Neural cell (in vitro differentiated cells): ENCODE measurements around the gene USH1C. TPM values are rescaled to one million over a fixed set of nuclear protein-coding genes. Genes with fewer than 3 reads are reported as not detected.

Source experiments
- H2AFZ ChIP-seq: fragments of 200-600, 300-800 bp; sonication (generic), shearing (Covaris generic); 2 replicates; pipeline ENCODE4 v1.6.0; 2014; ENCODE audit warnings: low read depth, mild to moderate bottlenecking, antibody characterized with exemption, low read length, moderate library complexity
- H3F3A ChIP-seq: fragments of 200-600 bp; shearing (Covaris generic); 2 replicates; pipeline ENCODE4 v1.6.1; 2016; ENCODE audit warnings: mild to moderate bottlenecking, moderate library complexity, mixed read lengths, antibody characterized with exemption, low read length; ENCODE audit not compliant: insufficient read depth, poor library complexity, severe bottlenecking
- H3K27ac ChIP-seq: fragments of 200-600, 300-800 bp; sonication (generic), shearing (Covaris generic); 2 replicates; pipeline ENCODE4 v1.5.1; 2014; ENCODE audit warnings: mild to moderate bottlenecking, low read length, moderate library complexity
- H3K27me3 ChIP-seq: fragments of 300-800, 200-600 bp; sonication (generic), shearing (Covaris generic); 2 replicates; pipeline ENCODE4 v1.6.0; 2014; ENCODE audit warnings: mild to moderate bottlenecking, low read depth, low read length, moderate library complexity; ENCODE audit not compliant: insufficient read depth
- H3K36me3 ChIP-seq: fragments of 300-800, 200-600 bp; sonication (generic), shearing (Covaris generic); 2 replicates; pipeline ENCODE4 v1.5.1; 2014; ENCODE audit warnings: mild to moderate bottlenecking, antibody characterized with exemption, low read length, moderate library complexity; ENCODE audit not compliant: insufficient read depth
- H3K4me2 ChIP-seq: fragments of 300-800, 200-600 bp; sonication (generic), shearing (Covaris generic); 2 replicates; pipeline ENCODE4 v1.6.0; 2014; ENCODE audit warnings: mild to moderate bottlenecking, low read length
- H3K4me3 ChIP-seq: fragments of 300-800, 200-600 bp; sonication (generic), shearing (Covaris generic); 2 replicates; pipeline ENCODE4 v1.5.1; 2014; ENCODE audit warnings: mild to moderate bottlenecking, low read length, moderate library complexity
- H3K79me2 ChIP-seq: fragments of 200-600 bp; shearing (Covaris generic); replicated peaks from 2 replicates; pipeline ENCODE4 v1.6.0; 2014; ENCODE audit warnings: mild to moderate bottlenecking, low read length, moderate library complexity; ENCODE audit not compliant: insufficient read depth
- H3K9ac ChIP-seq: fragments of 300-800, 200-600 bp; sonication (generic), shearing (Covaris generic); 2 replicates; pipeline ENCODE4 v1.6.1; 2016; ENCODE audit warnings: mild to moderate bottlenecking, low read length, mixed read lengths
- H3K9me2 ChIP-seq: fragments of 200-600 bp; shearing (Covaris generic); 2 replicates; pipeline ENCODE4 v1.6.1; 2016; ENCODE audit warnings: mild to moderate bottlenecking, low read length, mixed read lengths; ENCODE audit not compliant: insufficient read depth
- H3K9me3 ChIP-seq: fragments of 200-600, 300-800 bp; sonication (generic), shearing (Covaris generic); 2 replicates; pipeline ENCODE4 v1.6.1; 2016; ENCODE audit warnings: mild to moderate bottlenecking, mixed run types, low read length, moderate library complexity, mixed read lengths
- H4K20me1 ChIP-seq: fragments of 200-600 bp; shearing (Covaris generic); 2 replicates; pipeline ENCODE4 v1.6.1; 2016; ENCODE audit warnings: mild to moderate bottlenecking, mixed run types; ENCODE audit not compliant: insufficient read depth
- EP300 ChIP-seq: fragments of 450-650 bp; conservative IDR thresholded peaks from 2 replicates; pipeline ENCODE4 v1.6.1; 2014; ENCODE audit warnings: antibody characterized with exemption, mild to moderate bottlenecking, moderate library complexity; ENCODE audit not compliant: poor library complexity, severe bottlenecking
- EZH2 ChIP-seq: fragments of 200-600, 300-800 bp; shearing (Covaris generic), sonication (generic); IDR thresholded peaks from 2 replicates; pipeline ENCODE4 v1.6.1; 2014; ENCODE audit warnings: antibody characterized with exemption, low read length, borderline replicate concordance, mild to moderate bottlenecking; ENCODE audit not compliant: insufficient read depth, poor library complexity, severe bottlenecking
- MXI1 ChIP-seq: fragments of 450-650 bp; conservative IDR thresholded peaks from 2 replicates; pipeline ENCODE4 v1.6.1; 2014; ENCODE audit warnings: antibody characterized with exemption, mild to moderate bottlenecking; ENCODE audit not compliant: poor library complexity, severe bottlenecking
- POLR2AphosphoS5 ChIP-seq: IDR thresholded peaks from 2 replicates; pipeline ENCODE4 v1.6.1; 2012
- RAD21 ChIP-seq: fragments of 450-650 bp; conservative IDR thresholded peaks from 2 replicates; pipeline ENCODE4 v1.6.1; 2014; ENCODE audit warnings: antibody characterized with exemption, mild to moderate bottlenecking, moderate library complexity
- SMC3 ChIP-seq: fragments of 450-650 bp; conservative IDR thresholded peaks from 2 replicates; pipeline ENCODE4 v1.6.1; 2014; ENCODE audit warnings: antibody characterized with exemption, mild to moderate bottlenecking, moderate library complexity; ENCODE audit not compliant: poor library complexity
- TAF1 ChIP-seq: IDR thresholded peaks from 2 replicates; pipeline ENCODE4 v1.6.1; 2012; ENCODE audit warnings: low read depth
- polyA plus RNA-seq: library from polyadenylated mRNA; depleted of rRNA; stranded (reverse); fragments of >200 nt; gene quantifications from 2 replicates; pipeline ENCODE4 v1.2.3, GENCODE V29; 2014
- TF ChIP-seq, protein P1 (sequence below): IDR thresholded peaks from 2 replicates; pipeline ENCODE4 v1.6.1; 2012; ENCODE audit warnings: borderline replicate concordance
- TF ChIP-seq, protein P2 (sequence below): fragments of 450-650 bp; IDR thresholded peaks from 2 replicates; pipeline ENCODE4 v1.5.1; 2014; ENCODE audit warnings: antibody characterized with exemption, mild to moderate bottlenecking, moderate library complexity; ENCODE audit not compliant: poor library complexity, severe bottlenecking

USH1C gene
- polyA plus RNA-seq, 1 donor from 2014 or later: 0.67 TPM

DNA sequence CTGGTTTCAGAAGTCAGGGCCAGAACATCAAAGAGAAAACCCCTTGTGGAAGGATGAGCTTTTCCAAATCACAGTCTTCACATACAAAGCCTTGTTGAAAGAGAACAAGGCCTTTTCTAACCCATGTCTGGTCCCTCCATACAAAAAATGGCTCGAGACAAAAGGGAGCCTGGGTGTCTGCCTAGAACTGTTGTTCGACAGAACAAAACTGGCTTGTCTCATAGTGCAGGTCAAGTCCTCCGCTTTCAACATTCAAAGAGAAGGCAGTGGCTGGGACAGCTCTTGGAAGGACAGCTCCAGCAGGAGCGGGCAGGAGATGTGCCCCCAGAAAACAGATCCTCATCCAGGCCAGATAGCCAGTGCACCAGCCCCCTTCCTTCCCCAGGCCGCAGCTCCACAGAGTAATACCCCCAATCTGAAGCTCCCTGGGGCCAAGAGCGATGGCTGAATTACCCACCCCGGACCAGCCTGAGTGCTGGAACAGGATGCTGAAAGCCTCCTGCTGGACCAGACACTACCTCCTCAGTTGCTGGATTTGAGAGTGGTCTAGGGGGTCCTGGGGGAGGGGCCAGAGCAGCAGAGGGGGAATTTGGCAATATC is 27.6 kb downstream of the USH1C start:
- Histone ChIP-seq H3K9ac (no peak overlapping the region), H3F3A (no peaks in the 10 kb centered on the region), H3K27me3 (no peaks in the 10 kb centered on the region), H3K9me2 (no peaks in the 10 kb centered on the region), H4K20me1 (no peaks in the 10 kb centered on the region), H3K36me3 (no peaks in the 10 kb centered on the region), H3K9me3 (no peaks in the 10 kb centered on the region), H3K27ac (no peak overlapping the region), H3K79me2 (no peaks in the 10 kb centered on the region), H3K4me2 (no peak overlapping the region), H3K4me3 (no peak overlapping the region), H2AFZ (no peak overlapping the region)
- TF ChIP-seq TAF1 (no peak), MXI1 (no peak), EP300 (no peak), SMC3 (no peak), RAD21 (no peak), POLR2AphosphoS5 (no peak), EZH2 (no peak)
- TF ChIP-seq, protein P1, sequence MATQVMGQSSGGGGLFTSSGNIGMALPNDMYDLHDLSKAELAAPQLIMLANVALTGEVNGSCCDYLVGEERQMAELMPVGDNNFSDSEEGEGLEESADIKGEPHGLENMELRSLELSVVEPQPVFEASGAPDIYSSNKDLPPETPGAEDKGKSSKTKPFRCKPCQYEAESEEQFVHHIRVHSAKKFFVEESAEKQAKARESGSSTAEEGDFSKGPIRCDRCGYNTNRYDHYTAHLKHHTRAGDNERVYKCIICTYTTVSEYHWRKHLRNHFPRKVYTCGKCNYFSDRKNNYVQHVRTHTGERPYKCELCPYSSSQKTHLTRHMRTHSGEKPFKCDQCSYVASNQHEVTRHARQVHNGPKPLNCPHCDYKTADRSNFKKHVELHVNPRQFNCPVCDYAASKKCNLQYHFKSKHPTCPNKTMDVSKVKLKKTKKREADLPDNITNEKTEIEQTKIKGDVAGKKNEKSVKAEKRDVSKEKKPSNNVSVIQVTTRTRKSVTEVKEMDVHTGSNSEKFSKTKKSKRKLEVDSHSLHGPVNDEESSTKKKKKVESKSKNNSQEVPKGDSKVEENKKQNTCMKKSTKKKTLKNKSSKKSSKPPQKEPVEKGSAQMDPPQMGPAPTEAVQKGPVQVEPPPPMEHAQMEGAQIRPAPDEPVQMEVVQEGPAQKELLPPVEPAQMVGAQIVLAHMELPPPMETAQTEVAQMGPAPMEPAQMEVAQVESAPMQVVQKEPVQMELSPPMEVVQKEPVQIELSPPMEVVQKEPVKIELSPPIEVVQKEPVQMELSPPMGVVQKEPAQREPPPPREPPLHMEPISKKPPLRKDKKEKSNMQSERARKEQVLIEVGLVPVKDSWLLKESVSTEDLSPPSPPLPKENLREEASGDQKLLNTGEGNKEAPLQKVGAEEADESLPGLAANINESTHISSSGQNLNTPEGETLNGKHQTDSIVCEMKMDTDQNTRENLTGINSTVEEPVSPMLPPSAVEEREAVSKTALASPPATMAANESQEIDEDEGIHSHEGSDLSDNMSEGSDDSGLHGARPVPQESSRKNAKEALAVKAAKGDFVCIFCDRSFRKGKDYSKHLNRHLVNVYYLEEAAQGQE: no peak
- TF ChIP-seq, protein P2, sequence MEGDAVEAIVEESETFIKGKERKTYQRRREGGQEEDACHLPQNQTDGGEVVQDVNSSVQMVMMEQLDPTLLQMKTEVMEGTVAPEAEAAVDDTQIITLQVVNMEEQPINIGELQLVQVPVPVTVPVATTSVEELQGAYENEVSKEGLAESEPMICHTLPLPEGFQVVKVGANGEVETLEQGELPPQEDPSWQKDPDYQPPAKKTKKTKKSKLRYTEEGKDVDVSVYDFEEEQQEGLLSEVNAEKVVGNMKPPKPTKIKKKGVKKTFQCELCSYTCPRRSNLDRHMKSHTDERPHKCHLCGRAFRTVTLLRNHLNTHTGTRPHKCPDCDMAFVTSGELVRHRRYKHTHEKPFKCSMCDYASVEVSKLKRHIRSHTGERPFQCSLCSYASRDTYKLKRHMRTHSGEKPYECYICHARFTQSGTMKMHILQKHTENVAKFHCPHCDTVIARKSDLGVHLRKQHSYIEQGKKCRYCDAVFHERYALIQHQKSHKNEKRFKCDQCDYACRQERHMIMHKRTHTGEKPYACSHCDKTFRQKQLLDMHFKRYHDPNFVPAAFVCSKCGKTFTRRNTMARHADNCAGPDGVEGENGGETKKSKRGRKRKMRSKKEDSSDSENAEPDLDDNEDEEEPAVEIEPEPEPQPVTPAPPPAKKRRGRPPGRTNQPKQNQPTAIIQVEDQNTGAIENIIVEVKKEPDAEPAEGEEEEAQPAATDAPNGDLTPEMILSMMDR: no peak

DNA sequence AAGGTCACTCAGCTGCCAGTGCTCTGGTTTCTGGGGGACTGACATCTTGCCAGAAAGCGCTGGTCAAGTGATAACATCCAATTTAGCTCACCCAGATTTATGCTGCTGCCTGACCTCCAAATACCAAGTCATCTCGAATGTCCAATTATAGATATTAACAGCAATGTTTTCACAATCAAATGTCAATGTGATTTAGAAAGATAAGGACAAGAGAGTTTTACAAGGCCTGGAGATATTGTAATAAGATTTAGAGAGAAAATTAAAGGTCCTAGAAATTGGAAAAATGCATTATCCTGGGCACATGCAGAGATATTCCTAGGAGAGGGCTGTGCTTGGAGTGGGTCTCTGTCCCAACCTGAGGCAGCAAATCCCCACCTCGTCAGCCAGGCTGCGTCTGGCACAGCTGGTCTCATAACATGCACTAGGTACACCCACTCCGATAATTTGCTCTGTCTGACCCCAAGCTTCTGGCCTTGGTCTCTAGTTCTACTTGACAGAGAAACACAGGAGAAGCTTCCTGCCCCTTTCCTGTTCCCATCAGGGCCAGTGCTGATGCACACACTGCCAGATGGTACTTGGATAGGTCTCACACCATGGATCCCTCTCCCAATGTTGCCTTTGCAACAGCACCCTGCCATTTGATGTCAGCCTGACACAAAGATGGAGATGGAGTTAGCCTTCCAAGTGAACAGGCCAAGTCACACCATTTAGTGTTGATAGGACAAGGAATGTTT is 28.6 kb downstream of the USH1C start:
- no peak overlapping the region for H3K9ac ChIP-seq

More for the DNA sequence above, 28.6 kb downstream of the USH1C start:
- H2AFZ ChIP-seq: no peak overlapping the region
- no peaks in the 10 kb centered on the region for H3F3A ChIP-seq
- H3K9me3 ChIP-seq: no peaks in the 10 kb centered on the region
- H3K27ac ChIP-seq: no peak overlapping the region
- TF ChIP-seq, protein P2: no peak
- TF ChIP-seq POLR2AphosphoS5: no peak
- no peak for TF ChIP-seq MXI1
- TF ChIP-seq TAF1: no peak
- no peaks in the 10 kb centered on the region for H3K36me3 ChIP-seq
- H3K4me3 ChIP-seq: no peak overlapping the region
- no peaks in the 10 kb centered on the region for H3K9me2 ChIP-seq
- no peaks in the 10 kb centered on the region for H3K27me3 ChIP-seq
- H4K20me1 ChIP-seq: no peaks in the 10 kb centered on the region
- H3K79me2 ChIP-seq: no peaks in the 10 kb centered on the region
- H3K4me2 ChIP-seq: no peak overlapping the region
